GM11168 (cell line): ENCODE measurements around the gene NFIA.

ENCODE experiments used
- in situ Hi-C: fragments of 300-500 bp; cut with MboI; formaldehyde crosslinking; loops from one replicate; pipeline ENCODE4 v1.12.0; 2022; ENCODE audit warnings: low sequenced_read_pairs; ENCODE audit not compliant: unreplicated experiment

Gene NFIA

DNA sequence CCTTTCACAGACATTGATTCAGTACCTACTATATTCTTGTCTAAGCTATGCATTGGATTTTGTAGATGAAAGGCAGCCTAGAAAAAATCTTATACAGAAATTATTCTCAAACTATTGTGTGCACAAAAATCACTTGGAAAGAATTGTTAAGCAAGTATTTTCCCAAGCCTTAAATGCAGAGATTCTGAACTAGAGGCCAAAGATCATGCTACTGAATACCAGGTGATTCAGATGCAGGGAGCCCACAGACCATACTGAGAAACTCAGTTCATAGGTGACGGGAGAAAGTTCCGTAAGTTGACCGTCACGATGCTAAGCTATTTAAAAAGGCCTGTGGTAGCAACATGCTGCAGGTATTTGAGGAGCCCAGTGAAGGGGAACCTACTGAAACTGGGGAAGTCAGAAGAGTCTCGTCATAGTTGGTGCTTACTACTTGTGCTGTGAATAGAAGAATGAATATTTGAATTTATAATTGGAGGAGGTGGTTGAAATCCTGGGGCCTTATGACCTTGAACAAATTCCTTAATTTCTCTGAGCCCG lies 150.8 kb downstream of the NFIA start:
- in situ Hi-C loops = no loop called here

DNA sequence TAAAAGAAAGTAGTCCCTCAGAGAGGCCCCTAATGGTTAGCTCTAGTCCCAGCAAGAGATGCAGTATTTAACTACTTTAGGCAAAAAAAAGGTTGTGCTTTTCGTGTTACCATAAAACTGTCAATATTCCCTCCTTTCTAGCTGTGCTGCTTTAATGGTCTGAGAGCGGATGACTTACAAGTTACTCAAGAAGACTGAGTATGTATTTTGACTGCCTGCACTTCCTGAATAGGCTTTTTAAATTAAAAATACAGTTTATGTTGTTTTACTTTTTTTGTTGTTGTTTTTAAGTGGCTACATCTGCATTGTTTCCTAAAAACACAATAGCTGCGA lies 152.2 kb downstream of the NFIA start:
- in situ Hi-C loops = no loop called here

DNA sequence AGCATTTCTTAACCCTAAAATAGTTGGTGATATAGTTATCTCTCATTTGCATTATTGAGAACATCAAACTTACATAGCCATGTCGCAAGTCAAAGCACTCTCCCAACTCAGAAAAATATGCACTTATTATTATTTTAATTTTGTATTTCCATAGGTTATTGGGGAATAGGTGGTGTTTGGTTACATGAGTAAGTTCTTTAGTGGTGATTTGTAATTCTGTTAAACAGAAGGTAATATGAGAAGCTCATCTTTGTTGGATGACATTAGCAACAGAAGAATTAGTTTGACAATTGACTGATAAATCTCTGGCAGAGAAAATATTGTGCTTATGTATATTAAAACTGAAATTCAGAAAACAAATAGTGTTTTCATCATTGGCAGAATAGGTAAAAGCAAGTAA lies 154.8 kb downstream of the NFIA start:
- in situ Hi-C loops = no loop called here

GRCh38 chr1:61237659-61238358 lies 155.4 kb downstream of the NFIA start:
- in situ Hi-C loops = no loop called here

- in situ Hi-C loops = no loop called here
Observed at GRCh38 chr1:61238359-61238665, 156.0 kb downstream of the NFIA start.

- in situ Hi-C loops = no loop called here
Observed at GRCh38 chr1:61240878-61241277, 158.5 kb downstream of the NFIA start.

DNA sequence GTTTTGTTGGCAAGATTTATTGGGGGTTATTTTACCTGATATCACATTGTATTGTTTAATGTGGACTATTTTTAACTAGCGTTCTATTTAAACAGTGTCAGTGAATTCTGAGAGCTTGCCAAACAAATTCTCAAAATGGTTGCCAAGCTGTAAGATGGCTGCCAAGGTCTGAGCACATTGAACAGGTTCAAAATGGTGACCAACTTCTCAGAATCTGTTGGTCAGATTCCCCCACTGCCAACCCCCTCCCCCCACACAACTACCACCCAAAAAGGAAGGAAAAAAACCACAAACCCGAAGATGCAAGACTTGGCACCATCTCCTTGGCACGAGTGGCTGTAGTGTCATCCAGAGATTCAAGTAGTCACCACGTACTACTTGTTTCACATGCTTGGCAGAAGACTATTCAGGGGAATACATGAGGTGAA lies 159.1 kb downstream of the NFIA start:
- in situ Hi-C loops = no loop called here

GRCh38 chr1:61241973-61242381 lies 159.6 kb downstream of the NFIA start:
- in situ Hi-C loops = no loop called here

DNA sequence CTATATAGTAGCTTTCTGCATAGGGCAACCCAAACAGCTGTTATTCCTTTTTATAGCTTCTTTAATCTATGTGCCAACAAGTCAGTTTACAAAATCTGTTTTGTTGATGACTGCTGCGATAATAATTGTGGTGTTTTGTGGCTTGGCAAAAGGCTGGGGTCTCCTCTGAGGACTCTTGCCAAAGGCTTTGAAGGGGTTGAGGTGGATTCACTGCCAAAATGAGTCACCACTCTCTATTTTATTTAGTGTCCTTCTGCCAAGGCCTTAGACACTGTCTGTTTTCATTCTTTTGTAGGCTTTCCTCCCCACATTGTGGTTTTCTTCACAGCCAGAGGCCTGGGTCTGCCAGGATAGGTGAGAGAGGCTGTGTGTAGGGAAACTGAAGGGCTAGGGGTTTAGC lies 161.8 kb downstream of the NFIA start:
- in situ Hi-C loops = no loop called here

GRCh38 chr1:61245696-61246400 lies 163.5 kb downstream of the NFIA start:
- in situ Hi-C loops = no loop called here

- in situ Hi-C loops = no loop called here
Observed at GRCh38 chr1:61247051-61247825, 164.9 kb downstream of the NFIA start.

GRCh38 chr1:61247881-61248752 lies 165.8 kb downstream of the NFIA start:
- in situ Hi-C loops = no loop called here

DNA sequence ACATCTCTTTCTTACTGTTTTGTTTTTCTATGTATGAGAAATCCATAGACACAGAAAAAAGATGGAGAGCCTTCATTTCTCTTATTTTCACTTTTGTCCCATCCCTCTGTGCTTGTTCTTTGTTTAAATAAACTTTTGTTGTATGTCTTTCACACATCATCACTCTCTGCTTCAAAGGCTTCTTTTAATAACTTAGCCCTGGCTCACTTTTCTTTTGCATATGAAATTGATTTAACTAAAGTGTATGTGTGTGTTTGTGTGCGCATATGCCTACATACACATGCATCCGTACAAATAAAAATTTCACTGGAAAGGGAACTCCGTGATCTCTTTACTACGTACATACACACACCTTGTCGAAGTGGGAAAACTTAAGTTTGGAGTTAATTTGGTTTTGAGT lies 168.6 kb downstream of the NFIA start:
- in situ Hi-C loops = no loop called here

- in situ Hi-C loops = no loop called here
Observed at GRCh38 chr1:61253059-61253735, 170.8 kb downstream of the NFIA start.

GRCh38 chr1:61253912-61254633 lies 171.7 kb downstream of the NFIA start:
- in situ Hi-C loops = no loop called here

GRCh38 chr1:61254634-61255357 lies 172.4 kb downstream of the NFIA start:
- in situ Hi-C loops = no loop called here

DNA sequence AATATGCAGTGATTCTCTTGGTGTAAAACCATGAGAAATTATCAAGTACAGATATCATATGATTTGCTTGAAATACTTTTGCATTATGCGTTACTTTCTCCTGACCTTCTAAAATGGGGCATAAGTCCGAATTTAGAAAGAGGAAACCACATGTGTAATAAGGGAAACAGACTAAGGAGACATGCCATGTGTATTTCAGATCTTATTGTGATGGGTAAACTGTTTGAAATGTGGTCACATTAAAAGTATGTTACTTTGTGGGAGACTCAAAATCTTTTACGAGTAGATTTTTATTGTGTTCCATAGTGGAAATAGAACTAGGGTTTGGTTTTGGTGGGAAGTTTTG lies 173.0 kb downstream of the NFIA start:
- in situ Hi-C loops = no loop called here

- in situ Hi-C loops = no loop called here
Observed at GRCh38 chr1:61259379-61260148, 177.2 kb downstream of the NFIA start.
